SK-N-SH treated with all-trans-retinoic acid at 6 μM for 48 hours (cell line): ENCODE data around the gene ZNF91.

Source experiments
- ATAC-seq: fragments of 200-7000 bp; cut with Tn5 transposase; 3 replicates; pipeline ENCODE4 v1.9.1; 2020; ENCODE audit warnings: mild to moderate bottlenecking, moderate library complexity
- ARNTL ChIP-seq: fragments of 450-650 bp; formaldehyde crosslinking; IDR thresholded peaks from 2 replicates; pipeline ENCODE4 v1.5.0; 2020; ENCODE audit warnings: low read depth, mild to moderate bottlenecking, moderate library complexity, borderline replicate concordance
- BACH2 ChIP-seq: fragments of 250-450 bp; sonication (Bioruptor Pico); IDR thresholded peaks from 2 replicates; pipeline ENCODE4 v1.9.0; 2021; ENCODE audit warnings: mild to moderate bottlenecking, borderline replicate concordance
- CSDC2 ChIP-seq: fragments of 250-450 bp; sonication (Bioruptor Pico); IDR thresholded peaks from 2 replicates; pipeline ENCODE4 v1.5.0; 2020; ENCODE audit warnings: mild to moderate bottlenecking, moderate library complexity
- ESRRG ChIP-seq: fragments of 250-450 bp; sonication (Bioruptor Pico); IDR thresholded peaks from 2 replicates; pipeline ENCODE4 v1.6.1; 2021; ENCODE audit warnings: mild to moderate bottlenecking
- GLIS3 ChIP-seq: fragments of 250-450 bp; sonication (Bioruptor Pico); IDR thresholded peaks from 2 replicates; pipeline ENCODE4 v1.5.0; 2020; ENCODE audit warnings: mild to moderate bottlenecking, moderate library complexity
- ISL1 ChIP-seq: fragments of 250-450 bp; sonication (Bioruptor Pico); IDR thresholded peaks from 2 replicates; pipeline ENCODE4 v2.1.2; 2022; ENCODE audit warnings: mild to moderate bottlenecking, moderate library complexity
- OSR1 ChIP-seq: fragments of 250-450 bp; sonication (Bioruptor Pico); IDR thresholded peaks from 2 replicates; pipeline ENCODE4 v1.8.0; 2022; ENCODE audit warnings: moderate library complexity, mild to moderate bottlenecking, inconsistent platforms
- RARB ChIP-seq: fragments of 250-450 bp; sonication (Bioruptor Pico); IDR thresholded peaks from 2 replicates; pipeline ENCODE4 v1.8.0; 2021; ENCODE audit warnings: mild to moderate bottlenecking, moderate library complexity
- SNAI2 ChIP-seq: fragments of 250-450 bp; sonication (Bioruptor Pico); IDR thresholded peaks from 2 replicates; pipeline ENCODE4 v1.5.0; 2020; ENCODE audit warnings: mild to moderate bottlenecking, moderate library complexity
- TCF4 ChIP-seq: fragments of 250-450 bp; sonication (Bioruptor Pico); IDR thresholded peaks from 2 replicates; pipeline ENCODE4 v1.8.0; 2021; ENCODE audit warnings: mild to moderate bottlenecking, moderate library complexity, borderline replicate concordance
- ZC3H10 ChIP-seq: fragments of 250-450 bp; sonication (Bioruptor Pico); IDR thresholded peaks from 2 replicates; pipeline ENCODE4 v1.5.1; 2021; ENCODE audit warnings: mild to moderate bottlenecking, moderate library complexity
- ZFP3 ChIP-seq: fragments of 250-450 bp; sonication (Bioruptor Pico); IDR thresholded peaks from 2 replicates; pipeline ENCODE4 v1.5.0; 2020; ENCODE audit warnings: mild to moderate bottlenecking, moderate library complexity
- ZFP30 ChIP-seq: fragments of 450-650 bp; formaldehyde crosslinking; IDR thresholded peaks from 2 replicates; pipeline ENCODE4 v1.5.0; 2022; ENCODE audit warnings: mild to moderate bottlenecking, moderate library complexity
- ZNF565 ChIP-seq: fragments of 450-650 bp; formaldehyde crosslinking; conservative IDR thresholded peaks from 2 replicates; pipeline ENCODE4 v1.5.0; 2020; ENCODE audit warnings: low read depth, mild to moderate bottlenecking, moderate library complexity
- TF ChIP-seq, protein P1 (sequence below): fragments of 250-450 bp; sonication (Bioruptor Pico); IDR thresholded peaks from 2 replicates; pipeline ENCODE4 v1.5.1; 2021; ENCODE audit warnings: mild to moderate bottlenecking, moderate library complexity
- TF ChIP-seq, protein P2 (sequence below): fragments of 250-450 bp; sonication (Bioruptor Pico); IDR thresholded peaks from 2 replicates; pipeline ENCODE4 v1.8.0; 2020; ENCODE audit warnings: mild to moderate bottlenecking, moderate library complexity, borderline replicate concordance
- TF ChIP-seq, protein P3 (sequence below): fragments of 250-450 bp; sonication (Bioruptor Pico); IDR thresholded peaks from 2 replicates; pipeline ENCODE4 v1.5.0; 2020; ENCODE audit warnings: mild to moderate bottlenecking, moderate library complexity
- TF ChIP-seq, protein P4 (sequence below): fragments of 250-450 bp; sonication (Bioruptor Pico); IDR thresholded peaks from 2 replicates; pipeline ENCODE4 v1.5.1; 2020; ENCODE audit warnings: low read depth, mild to moderate bottlenecking, moderate library complexity
- TF ChIP-seq, protein P5 (sequence below): fragments of 250-450 bp; sonication (Bioruptor Pico); IDR thresholded peaks from 2 replicates; pipeline ENCODE4 v1.8.0; 2021; ENCODE audit warnings: low read depth, mild to moderate bottlenecking, moderate library complexity, borderline replicate concordance

The ZNF91 gene

DNA sequence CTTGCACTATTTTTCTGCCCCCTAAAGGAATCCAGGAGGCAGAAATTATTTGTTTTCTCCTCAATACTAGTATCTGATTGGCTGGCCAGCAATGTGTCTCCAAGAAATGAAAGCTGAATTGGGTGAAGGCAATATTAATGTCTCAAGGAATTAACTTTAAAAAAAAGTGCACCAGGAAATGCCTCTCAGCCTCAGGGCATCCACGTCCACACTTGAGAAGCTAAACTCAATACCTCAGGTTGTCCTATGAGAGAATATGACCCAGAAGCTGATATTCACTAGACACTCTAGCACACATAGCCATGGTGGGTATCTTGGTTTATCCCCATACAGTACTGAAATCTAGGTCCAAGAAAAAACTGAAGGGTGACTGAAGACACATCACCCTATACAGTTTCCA is 2.1 kb downstream of the ZNF91 start:
- TF ChIP-seq TCF4 (no peak), BACH2 (CRISPR knock-in tag) (no peak), ESRRG (CRISPR knock-in tag) (no peak), ZFP30 (no peak), ZNF565 (CRISPR knock-in tag) (no peak), ARNTL (CRISPR knock-in tag) (no peak), OSR1 (CRISPR knock-in tag) (no peak), ZFP3 (no peak)
- TF ChIP-seq, protein P1, sequence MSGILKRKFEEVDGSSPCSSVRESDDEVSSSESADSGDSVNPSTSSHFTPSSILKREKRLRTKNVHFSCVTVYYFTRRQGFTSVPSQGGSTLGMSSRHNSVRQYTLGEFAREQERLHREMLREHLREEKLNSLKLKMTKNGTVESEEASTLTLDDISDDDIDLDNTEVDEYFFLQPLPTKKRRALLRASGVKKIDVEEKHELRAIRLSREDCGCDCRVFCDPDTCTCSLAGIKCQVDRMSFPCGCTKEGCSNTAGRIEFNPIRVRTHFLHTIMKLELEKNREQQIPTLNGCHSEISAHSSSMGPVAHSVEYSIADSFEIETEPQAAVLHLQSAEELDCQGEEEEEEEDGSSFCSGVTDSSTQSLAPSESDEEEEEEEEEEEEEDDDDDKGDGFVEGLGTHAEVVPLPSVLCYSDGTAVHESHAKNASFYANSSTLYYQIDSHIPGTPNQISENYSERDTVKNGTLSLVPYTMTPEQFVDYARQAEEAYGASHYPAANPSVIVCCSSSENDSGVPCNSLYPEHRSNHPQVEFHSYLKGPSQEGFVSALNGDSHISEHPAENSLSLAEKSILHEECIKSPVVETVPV: no peak
- TF ChIP-seq, protein P2, sequence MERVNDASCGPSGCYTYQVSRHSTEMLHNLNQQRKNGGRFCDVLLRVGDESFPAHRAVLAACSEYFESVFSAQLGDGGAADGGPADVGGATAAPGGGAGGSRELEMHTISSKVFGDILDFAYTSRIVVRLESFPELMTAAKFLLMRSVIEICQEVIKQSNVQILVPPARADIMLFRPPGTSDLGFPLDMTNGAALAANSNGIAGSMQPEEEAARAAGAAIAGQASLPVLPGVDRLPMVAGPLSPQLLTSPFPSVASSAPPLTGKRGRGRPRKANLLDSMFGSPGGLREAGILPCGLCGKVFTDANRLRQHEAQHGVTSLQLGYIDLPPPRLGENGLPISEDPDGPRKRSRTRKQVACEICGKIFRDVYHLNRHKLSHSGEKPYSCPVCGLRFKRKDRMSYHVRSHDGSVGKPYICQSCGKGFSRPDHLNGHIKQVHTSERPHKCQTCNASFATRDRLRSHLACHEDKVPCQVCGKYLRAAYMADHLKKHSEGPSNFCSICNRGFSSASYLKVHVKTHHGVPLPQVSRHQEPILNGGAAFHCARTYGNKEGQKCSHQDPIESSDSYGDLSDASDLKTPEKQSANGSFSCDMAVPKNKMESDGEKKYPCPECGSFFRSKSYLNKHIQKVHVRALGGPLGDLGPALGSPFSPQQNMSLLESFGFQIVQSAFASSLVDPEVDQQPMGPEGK (CRISPR knock-in tag): no peak
- TF ChIP-seq, protein P3, sequence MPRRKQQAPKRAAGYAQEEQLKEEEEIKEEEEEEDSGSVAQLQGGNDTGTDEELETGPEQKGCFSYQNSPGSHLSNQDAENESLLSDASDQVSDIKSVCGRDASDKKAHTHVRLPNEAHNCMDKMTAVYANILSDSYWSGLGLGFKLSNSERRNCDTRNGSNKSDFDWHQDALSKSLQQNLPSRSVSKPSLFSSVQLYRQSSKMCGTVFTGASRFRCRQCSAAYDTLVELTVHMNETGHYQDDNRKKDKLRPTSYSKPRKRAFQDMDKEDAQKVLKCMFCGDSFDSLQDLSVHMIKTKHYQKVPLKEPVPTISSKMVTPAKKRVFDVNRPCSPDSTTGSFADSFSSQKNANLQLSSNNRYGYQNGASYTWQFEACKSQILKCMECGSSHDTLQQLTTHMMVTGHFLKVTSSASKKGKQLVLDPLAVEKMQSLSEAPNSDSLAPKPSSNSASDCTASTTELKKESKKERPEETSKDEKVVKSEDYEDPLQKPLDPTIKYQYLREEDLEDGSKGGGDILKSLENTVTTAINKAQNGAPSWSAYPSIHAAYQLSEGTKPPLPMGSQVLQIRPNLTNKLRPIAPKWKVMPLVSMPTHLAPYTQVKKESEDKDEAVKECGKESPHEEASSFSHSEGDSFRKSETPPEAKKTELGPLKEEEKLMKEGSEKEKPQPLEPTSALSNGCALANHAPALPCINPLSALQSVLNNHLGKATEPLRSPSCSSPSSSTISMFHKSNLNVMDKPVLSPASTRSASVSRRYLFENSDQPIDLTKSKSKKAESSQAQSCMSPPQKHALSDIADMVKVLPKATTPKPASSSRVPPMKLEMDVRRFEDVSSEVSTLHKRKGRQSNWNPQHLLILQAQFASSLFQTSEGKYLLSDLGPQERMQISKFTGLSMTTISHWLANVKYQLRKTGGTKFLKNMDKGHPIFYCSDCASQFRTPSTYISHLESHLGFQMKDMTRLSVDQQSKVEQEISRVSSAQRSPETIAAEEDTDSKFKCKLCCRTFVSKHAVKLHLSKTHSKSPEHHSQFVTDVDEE (CRISPR knock-in tag): no peak
- TF ChIP-seq, protein P4, sequence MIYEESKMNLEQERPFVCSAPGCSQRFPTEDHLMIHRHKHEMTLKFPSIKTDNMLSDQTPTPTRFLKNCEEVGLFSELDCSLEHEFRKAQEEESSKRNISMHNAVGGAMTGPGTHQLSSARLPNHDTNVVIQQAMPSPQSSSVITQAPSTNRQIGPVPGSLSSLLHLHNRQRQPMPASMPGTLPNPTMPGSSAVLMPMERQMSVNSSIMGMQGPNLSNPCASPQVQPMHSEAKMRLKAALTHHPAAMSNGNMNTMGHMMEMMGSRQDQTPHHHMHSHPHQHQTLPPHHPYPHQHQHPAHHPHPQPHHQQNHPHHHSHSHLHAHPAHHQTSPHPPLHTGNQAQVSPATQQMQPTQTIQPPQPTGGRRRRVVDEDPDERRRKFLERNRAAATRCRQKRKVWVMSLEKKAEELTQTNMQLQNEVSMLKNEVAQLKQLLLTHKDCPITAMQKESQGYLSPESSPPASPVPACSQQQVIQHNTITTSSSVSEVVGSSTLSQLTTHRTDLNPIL: no peak
- ATAC-seq: no peak

DNA sequence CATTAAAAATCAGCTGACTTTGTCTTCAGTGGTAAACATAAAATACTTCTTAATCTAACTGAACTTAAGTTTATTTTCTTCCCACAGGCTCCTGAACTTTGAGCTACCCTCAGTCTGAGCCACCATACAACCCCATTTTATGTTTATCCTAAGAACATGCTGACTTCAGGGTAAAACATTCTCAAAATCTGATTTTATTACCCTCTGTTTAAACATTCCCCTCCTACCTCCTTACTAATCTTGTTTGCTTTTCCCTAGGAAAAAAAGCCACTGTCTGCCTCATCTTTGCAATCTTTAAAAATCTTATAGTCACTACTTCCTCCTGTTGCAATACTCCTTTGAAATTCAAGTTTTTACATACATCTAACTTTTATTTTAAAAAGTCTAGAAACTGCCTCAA is 4.0 kb downstream of the ZNF91 start:
- TF ChIP-seq, protein P3 (CRISPR knock-in tag): no peak
- no peak for TF ChIP-seq ZFP3
- TF ChIP-seq RARB: no peak
- TF ChIP-seq ZNF565 (CRISPR knock-in tag): no peak
- TF ChIP-seq CSDC2: no peak
- TF ChIP-seq OSR1 (CRISPR knock-in tag): no peak
- no peak for TF ChIP-seq GLIS3 (CRISPR knock-in tag)
- no peak for TF ChIP-seq ESRRG (CRISPR knock-in tag)
- TF ChIP-seq, protein P2 (CRISPR knock-in tag): no peak
- TF ChIP-seq, protein P5, sequence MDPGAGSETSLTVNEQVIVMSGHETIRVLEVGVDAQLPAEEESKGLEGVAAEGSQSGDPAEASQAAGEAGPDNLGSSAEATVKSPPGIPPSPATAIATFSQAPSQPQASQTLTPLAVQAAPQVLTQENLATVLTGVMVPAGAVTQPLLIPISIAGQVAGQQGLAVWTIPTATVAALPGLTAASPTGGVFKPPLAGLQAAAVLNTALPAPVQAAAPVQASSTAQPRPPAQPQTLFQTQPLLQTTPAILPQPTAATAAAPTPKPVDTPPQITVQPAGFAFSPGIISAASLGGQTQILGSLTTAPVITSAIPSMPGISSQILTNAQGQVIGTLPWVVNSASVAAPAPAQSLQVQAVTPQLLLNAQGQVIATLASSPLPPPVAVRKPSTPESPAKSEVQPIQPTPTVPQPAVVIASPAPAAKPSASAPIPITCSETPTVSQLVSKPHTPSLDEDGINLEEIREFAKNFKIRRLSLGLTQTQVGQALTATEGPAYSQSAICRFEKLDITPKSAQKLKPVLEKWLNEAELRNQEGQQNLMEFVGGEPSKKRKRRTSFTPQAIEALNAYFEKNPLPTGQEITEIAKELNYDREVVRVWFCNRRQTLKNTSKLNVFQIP (CRISPR knock-in tag): no peak
- no peak for TF ChIP-seq ZC3H10
- no peak for TF ChIP-seq ZFP30
- TF ChIP-seq, protein P1: no peak
- no peak for TF ChIP-seq ISL1
- no peak for TF ChIP-seq SNAI2 (CRISPR knock-in tag)
- ATAC-seq: no peak
